LNCAP (cell line): Measurements from ENCODE around the gene COX15.

Experiments used
- TF ChIP-seq, protein P1 (sequence below): fragments of 450-650 bp; IDR thresholded peaks from 2 replicates; pipeline ENCODE4 v1.5.1; 2017; ENCODE audit warnings: mild to moderate bottlenecking

The COX15 gene

GRCh38 chr10:99708428-99709012 is 23.4 kb downstream of the COX15 start:
- TF ChIP-seq, protein P1, sequence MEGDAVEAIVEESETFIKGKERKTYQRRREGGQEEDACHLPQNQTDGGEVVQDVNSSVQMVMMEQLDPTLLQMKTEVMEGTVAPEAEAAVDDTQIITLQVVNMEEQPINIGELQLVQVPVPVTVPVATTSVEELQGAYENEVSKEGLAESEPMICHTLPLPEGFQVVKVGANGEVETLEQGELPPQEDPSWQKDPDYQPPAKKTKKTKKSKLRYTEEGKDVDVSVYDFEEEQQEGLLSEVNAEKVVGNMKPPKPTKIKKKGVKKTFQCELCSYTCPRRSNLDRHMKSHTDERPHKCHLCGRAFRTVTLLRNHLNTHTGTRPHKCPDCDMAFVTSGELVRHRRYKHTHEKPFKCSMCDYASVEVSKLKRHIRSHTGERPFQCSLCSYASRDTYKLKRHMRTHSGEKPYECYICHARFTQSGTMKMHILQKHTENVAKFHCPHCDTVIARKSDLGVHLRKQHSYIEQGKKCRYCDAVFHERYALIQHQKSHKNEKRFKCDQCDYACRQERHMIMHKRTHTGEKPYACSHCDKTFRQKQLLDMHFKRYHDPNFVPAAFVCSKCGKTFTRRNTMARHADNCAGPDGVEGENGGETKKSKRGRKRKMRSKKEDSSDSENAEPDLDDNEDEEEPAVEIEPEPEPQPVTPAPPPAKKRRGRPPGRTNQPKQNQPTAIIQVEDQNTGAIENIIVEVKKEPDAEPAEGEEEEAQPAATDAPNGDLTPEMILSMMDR: no peak

GRCh38 chr10:99700649-99701048 is 31.3 kb downstream of the COX15 start:
- TF ChIP-seq, protein P1: no peak

GRCh38 chr10:99698504-99699080 is 33.3 kb downstream of the COX15 start:
- TF ChIP-seq, protein P1: no peak

DNA sequence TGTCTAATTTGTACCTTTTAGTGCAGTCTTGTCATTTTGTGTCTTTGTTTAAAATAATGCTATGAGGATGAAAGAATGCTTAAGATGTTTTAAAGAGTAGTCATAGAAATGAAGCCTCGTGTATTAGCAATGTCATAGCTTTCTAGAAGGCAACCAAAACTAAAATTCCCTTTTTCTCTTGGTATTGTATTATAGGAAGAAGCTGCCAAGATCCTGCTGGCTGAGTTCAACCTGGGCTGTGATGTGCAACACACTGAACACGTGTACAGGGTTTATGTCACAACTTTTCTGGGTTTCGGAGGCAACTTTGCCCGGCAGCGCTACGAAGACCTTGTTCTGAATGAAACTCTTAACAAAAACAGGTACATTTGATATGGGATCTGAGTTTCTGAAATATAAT is 36.2 kb downstream of the COX15 start:
- TF ChIP-seq, protein P1: no peak

DNA sequence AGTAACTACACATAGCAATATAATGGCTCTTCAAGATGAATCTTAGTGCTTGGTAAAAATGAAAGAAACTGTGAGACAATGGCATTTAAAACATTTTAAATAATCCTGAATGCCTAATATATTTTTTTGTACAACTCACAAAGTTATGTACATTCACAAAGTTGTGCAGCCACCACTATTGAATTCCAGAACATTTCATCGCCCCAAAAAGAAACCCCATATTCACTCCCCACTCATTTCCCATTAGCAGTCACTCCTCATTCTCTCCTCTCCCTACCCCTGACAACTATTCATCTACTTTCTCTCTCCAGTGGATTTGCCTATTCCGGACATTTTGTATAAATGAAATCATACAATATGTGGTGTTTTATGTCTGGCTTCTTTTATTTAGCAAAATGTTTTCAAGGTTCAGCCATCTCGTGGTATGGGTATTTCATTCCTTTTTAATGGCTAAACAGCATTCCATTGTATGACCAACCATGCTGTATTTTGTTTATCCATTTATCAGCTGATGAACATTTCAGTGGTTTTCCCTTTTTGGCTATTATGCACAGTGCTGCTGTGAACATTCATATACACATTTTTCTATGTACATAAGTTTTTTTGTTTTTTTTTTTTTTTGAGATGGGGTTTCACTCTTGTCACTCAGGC is 37.9 kb downstream of the COX15 start:
- TF ChIP-seq, protein P1: no peak

DNA sequence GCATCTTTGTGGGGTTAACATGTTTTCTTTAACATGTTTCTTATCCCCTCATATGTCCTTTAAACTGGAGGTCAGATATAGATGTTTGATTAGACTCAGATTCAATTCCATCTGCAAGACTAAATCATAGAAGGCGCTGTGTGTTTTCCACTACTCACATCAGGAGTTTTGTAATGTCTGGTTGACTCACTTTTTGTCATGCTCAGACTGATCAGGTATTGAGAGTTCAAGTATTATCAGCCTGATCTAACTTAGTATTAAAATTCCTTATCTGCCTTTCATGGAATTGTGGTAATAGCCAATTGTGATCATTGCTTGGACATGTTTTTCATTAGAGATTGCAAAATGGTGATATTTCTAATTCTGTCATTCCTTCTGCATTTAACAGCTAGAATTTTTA is 42.5 kb downstream of the COX15 start:
- TF ChIP-seq, protein P1: no peak

DNA sequence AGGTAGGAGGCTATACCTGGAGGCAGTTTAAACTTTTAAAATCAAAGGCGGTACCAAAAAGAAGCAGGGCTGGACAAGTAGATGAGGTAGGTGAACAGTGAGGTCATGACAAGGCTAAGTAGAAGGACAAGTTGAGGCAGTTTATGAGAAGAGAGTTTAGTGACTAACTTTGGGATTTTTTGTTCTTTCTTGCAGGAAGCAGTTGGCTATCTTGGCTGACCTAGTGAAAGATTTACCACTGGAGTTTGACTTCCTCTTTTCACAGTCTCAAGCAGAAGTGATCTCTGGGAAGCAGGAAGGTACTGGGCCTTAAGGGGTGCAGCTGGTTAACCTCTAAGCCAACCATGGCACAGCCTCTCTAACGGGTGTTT is 46.3 kb downstream of the COX15 start:
- TF ChIP-seq, protein P1: no peak
